IMR-90 (cell line): ENCODE results near the gene USP6NL.

Experiments
- BHLHE40 ChIP-seq: fragments of 150-350 bp; IDR thresholded peaks from 2 replicates; pipeline ENCODE4 v1.6.1; 2016; ENCODE audit warnings: mild to moderate bottlenecking, low read depth, low read length
- CEBPB ChIP-seq: IDR thresholded peaks from 2 replicates; pipeline ENCODE4 v1.6.1; 2012; ENCODE audit warnings: low read depth, low read length, improper control_type of control experiment
- CTCF ChIP-seq: conservative IDR thresholded peaks from 2 replicates; pipeline ENCODE4 v1.5.1; 2012; ENCODE audit warnings: mild to moderate bottlenecking, low read depth, low read length, improper control_type of control experiment
- ELK1 ChIP-seq: fragments of 150-350 bp; IDR thresholded peaks from 2 replicates; pipeline ENCODE4 v1.6.1; 2016; ENCODE audit warnings: low read depth, mild to moderate bottlenecking, low read length, moderate library complexity, borderline replicate concordance
- FOS ChIP-seq: fragments of 150-350 bp; IDR thresholded peaks from 2 replicates; pipeline ENCODE4 v1.6.1; 2016; ENCODE audit warnings: low read depth, low read length
- MAZ ChIP-seq: IDR thresholded peaks from 2 replicates; pipeline ENCODE4 v1.6.1; 2012; ENCODE audit warnings: low read depth, mild to moderate bottlenecking, low read length, improper control_type of control experiment, moderate library complexity, borderline replicate concordance
- MXI1 ChIP-seq: IDR thresholded peaks from 2 replicates; pipeline ENCODE4 v1.6.1; 2012; ENCODE audit warnings: low read depth, mild to moderate bottlenecking, low read length, moderate library complexity, borderline replicate concordance
- POLR2A ChIP-seq: IDR thresholded peaks from 2 replicates; pipeline ENCODE4 v1.6.1; 2012; ENCODE audit warnings: mild to moderate bottlenecking, low read depth, low read length
- RAD21 ChIP-seq: IDR thresholded peaks from 2 replicates; pipeline ENCODE4 v1.6.1; 2012; ENCODE audit warnings: low read length, improper control_type of control experiment
- RCOR1 ChIP-seq: IDR thresholded peaks from 2 replicates; pipeline ENCODE4 v1.6.1; 2012; ENCODE audit warnings: mild to moderate bottlenecking, low read length, improper control_type of control experiment; ENCODE audit not compliant: insufficient replicate concordance
- RFX5 ChIP-seq: IDR thresholded peaks from 2 replicates; pipeline ENCODE4 v1.8.0; 2012; ENCODE audit warnings: low read depth, mild to moderate bottlenecking, low read length, moderate library complexity
- USF2 ChIP-seq: fragments of 150-350 bp; IDR thresholded peaks from 2 replicates; pipeline ENCODE4 v1.6.1; 2017; ENCODE audit warnings: mild to moderate bottlenecking, antibody characterized with exemption, low read length, low read depth

GRCh38 chr10:11527691-11528255, 83.7 kb downstream of the USP6NL start:
- TF ChIP-seq POLR2A (no peak), CTCF (no peak), RAD21 (no peak), USF2 (no peak), RCOR1 (no peak), ELK1 (no peak), RFX5 (no peak), MXI1 (no peak), BHLHE40 (no peak), CEBPB (no peak), FOS (no peak), MAZ (no peak)
